GM19468 (cell line): ENCODE measurements around the gene PAN2.
"Not testable (repeated sequence)": the region's sequence is repeated elsewhere in the genome, so short reads cannot be mapped to it uniquely, and the experiment has no call there.

Source experiments
- ATAC-seq: cut with Tn5 transposase; IDR thresholded peaks from one replicate; pipeline ENCODE4 v1.9.1; 2021; ENCODE audit warnings: mild to moderate bottlenecking, moderate library complexity, moderate number of reproducible peaks; ENCODE audit not compliant: unreplicated experiment; ENCODE audit errors: extremely low read depth

PAN2 gene

DNA sequence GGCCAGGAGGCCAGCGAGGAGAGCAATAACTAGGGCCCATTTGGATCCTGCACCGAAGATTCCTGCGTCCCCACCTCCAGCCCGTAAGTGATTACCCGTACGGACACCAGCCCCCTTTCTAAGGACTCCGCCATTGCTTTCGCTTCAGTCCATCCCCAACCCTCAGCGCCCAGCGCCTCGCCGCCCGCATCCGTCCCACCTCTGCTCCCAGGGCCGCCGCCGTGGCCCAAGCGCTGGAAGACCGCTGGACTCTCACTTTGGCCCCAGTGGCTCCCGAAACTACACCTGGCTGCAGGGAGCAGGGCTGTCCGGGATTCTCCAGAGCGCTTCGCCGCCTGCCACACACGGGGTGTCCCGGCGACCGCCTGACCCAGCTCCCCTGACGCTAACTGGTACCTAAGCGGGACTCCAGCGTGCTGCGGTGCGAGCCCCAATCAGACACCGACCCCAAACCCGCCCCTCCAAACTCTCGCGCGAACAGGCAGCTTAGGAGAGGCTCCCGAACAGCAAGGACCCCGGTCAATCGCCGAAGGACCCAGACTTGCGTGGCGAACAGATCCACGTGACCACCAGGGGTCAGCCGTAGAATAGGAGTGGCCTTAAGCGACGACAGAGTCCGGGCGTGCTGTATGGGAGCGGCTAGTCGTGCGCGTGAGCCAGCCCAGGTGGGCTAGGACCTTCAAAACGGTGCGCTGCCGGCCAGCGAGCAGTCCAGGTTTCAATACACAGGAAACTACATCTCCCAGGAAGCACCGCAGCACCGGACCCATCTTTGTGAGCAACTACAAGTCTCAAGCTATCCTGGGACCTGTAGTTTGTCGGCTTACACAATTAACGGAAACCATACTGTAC lies 18.0 kb downstream of the PAN2 start, which contains the start of gene CNPY2:
CNPY2 (minus strand) TSS at position 367 of the 852 bp plus-strand sequence. CDS start 771 bp downstream, outside the sequence.
- ATAC-seq: peak; percentile 83

DNA sequence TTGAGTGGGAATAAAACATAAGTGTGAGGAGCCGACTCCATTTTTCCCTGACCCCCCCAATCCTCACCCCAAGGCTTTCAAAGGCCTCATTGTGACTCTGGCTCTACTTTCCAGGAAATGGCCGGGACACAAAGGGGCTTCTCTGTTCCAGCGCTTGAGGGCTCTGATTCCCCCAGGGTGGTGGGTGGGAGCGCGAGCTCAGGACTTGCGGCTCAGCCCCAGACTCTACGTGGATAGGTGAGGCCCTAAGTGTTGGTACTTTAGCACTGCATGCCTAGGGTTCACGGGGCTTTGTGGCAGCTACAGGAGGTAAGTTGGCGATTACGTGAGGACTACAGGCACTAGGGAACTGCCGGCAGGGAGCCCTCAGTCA lies 18.6 kb downstream of the PAN2 start:
- no peak for ATAC-seq

- no peak for ATAC-seq
Observed at GRCh38 chr12:56311003-56311402, 22.8 kb downstream of the PAN2 start.

DNA sequence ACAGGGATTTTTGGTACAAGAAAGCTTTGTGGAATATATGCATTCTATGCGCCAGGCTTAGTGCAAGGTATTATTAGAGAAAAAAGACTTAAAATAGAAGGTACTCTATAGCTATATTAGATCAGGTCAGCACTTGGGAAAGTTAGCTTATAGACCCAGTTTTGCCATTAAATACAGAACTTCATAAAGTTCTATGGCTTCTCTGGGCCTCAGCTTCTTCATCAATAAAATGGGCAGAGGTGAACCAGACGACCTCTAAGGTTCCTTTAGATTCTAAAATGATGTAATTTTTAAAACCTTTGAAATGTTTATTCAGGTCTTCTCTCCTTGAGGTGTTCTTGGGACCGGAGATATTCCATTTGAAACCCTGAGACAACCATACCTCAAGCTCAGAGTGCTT lies 25.1 kb downstream of the PAN2 start:
- ATAC-seq: no peak

DNA sequence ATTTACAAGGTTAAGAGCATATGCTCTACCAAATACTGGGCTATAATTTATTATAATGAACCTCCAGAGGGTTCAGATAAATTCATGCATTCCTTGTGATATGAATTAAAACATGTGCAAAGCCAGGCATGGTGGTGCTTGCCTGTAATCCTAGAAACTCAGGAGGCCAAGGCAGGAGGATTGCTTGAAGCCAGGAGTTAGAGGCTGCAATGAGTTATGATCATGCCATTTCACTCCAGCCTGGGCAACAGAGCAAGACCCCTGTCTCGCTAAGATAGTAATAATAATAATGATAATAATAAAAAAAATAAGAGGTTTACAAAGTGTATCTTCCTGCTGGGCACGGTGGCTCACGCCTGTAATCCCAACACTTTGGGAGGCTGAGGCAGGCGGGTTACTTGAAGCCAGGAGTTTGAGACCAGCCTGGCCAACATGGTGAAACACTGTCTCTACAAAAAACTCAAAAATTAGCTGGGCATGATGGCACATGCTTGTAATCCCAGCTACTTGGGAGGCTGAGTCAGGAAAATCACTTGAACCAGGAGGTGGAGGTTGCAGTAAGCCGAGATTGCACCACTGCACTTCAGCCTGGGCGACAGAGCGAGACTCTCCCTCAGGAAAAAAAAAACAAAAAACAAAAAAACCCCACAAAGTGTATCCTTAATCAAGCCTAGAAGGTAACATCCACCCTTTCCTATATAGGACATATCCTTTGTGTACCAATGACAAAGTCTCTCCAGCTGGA lies 26.4 kb downstream of the PAN2 start:
- ATAC-seq: no peak

DNA sequence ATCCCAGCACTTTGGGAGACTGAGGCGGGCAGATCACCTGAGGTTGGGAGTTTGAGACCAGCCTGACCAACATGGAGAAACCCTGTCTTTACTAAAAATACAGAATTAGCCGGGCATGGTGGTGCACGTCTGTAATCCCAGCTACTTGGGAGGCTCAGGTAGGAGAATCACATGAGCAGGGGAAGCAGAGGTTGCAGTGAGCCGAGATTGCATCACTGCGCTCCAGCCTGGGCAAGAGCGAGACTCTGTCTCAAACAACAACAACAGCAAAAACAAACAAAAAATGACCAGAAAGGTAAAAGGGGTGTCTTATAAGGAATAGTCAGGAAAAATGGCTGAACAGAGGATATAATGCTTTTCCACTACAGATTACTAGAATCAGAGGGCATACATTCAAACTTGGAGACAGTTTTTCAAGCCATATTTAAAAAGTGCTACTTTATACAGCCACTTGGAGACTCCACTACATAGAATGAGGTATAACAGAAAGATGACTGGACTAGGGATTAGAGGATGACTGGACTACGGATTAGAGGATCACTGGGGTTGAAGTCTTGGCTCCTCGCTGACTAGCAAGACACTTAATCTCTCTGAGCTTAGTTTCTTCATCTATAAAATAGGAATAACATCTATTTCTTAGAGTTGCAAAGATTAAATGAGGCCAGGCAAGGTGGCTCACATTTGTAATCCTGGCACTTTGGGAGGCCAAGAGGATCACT lies 28.8 kb downstream of the PAN2 start:
- no peak for ATAC-seq

DNA sequence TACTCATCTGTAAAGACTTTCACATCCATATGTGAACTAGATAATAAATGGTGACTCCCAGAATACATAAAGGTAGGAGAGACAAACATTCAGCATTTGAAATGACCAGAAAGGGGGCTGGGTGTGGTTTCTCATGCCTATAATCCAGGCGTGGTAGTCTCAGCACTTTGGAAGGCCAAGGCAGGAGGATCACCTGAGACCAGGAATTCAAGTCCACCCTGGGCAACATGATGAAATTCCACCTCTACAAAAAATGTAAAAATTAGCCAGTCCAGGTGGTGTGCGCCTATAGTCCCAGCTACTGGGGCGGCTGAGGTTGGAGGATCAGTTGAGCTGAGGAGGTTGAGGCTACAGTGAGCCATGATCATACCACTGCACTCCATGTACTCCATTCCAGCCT lies 29.5 kb downstream of the PAN2 start:
- ATAC-seq: no peak

DNA sequence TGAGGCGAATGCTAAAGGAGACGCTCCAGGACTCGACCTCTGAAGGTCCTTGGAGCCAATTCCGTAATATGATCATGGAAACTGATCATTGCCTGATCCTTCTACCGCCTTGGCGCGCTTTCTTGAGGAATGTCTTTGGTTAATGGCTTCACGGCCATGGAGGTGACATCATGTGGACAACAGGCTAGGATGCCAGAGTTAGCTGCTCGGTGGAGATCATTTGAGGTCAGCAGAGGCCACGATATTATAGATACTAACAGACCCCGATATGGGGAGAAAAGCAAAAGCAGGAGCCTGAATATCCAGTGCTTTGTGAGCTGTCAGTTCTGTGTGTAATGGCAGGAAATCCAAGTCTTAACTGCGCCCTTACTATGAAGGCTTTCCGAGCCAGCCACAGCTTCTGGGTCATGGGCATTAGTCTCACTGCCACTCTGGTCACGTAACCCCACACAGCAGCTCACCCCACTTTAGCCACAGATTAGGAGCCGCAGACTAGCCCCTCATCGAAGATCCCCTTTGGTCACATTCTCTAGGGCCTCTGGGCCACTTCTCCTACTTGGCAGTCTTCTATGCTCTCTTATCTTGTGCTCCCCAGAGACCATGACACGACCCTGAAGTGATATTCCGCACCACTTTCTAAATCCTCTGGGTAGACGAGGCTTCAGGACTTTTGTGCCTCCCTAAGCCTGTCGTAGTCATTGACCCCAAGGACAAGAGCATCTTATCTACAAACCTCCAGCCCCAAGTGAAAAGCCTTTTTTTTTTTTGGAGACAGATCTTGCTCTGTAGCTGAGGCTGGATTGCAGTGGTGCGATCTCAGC lies 32.9 kb downstream of the PAN2 start:
- no peak for ATAC-seq

- ATAC-seq: peak; percentile 72
Observed at GRCh38 chr12:56299853-56300643, 33.8 kb downstream of the PAN2 start, which contains the start of gene CS. Gene CS, minus strand, starts transcription at chr12:56300330. Its CDS starts 129 bp downstream, at chr12:56300201.

DNA sequence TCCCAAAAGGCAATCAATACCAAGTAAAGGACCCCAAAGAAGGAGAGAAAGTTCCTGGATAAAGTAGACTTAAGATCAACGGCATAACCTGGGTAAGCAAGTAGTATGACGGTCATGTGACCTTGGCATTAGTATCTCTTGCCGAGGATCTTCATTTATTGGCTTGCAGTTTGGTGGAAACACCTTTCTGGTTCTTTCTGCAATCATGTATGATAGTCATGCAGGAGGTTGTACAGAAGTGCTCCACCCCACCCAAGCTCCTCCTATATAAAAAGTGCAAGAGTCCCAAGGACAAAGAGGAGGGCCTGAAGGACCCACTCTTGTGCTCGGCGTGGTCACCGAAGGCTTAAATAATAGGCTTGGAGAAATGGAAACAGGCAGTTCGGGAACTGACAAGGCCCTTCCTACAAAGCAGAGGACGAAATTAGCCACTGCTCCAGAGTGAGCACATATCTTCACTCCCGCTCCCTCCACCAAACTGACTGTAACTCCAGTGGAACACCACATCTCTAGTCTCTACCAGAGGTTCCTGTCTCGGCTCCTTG lies 34.4 kb downstream of the PAN2 start:
- no peak for ATAC-seq

DNA sequence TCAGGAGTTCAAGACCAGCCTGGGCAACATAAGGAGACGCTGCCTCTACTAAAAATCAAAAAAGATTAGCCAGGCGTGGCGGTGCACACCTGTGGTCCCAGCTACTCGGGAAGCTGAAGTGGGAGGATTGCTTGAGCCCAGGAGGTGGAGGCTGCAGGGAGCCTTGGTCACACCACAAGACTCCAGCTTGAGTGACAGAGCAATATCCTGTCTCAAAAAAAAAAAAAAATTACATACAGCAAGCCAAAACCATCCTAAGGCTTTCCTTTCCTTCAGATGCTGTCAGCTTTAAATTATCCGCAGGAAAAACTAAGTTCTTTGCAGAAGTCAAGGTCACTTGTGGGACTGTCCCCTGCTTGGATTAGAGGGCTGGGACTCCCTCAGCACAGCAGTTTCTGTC lies 35.0 kb downstream of the PAN2 start:
- no peak for ATAC-seq

- ATAC-seq: no peak
Observed at GRCh38 chr12:56297400-56297799, 36.4 kb downstream of the PAN2 start.

DNA sequence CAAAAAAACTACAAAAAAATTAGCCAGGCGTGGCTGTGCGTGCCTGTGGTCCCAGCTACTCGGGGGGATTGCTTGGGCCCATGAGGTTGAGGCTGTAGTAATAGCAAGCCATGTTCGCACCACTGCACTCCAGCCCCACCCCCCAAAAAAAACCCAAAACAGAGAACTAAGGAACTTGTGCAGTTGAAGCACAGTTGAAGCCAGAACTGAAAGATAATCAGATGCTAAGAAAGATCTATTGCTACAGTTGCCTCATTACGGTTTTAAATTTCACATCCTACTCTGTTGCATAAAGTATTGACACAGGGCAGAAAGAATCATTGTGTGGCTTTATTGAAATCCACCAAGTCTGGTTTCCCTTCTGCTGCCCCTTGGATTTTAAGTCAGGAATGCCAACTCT lies 37.5 kb downstream of the PAN2 start:
- ATAC-seq: no peak

- ATAC-seq: no peak
Observed at GRCh38 chr12:56293795-56294194, 40.0 kb downstream of the PAN2 start.

- ATAC-seq: no peak
Observed at GRCh38 chr12:56288705-56289387, 45.0 kb downstream of the PAN2 start.

DNA sequence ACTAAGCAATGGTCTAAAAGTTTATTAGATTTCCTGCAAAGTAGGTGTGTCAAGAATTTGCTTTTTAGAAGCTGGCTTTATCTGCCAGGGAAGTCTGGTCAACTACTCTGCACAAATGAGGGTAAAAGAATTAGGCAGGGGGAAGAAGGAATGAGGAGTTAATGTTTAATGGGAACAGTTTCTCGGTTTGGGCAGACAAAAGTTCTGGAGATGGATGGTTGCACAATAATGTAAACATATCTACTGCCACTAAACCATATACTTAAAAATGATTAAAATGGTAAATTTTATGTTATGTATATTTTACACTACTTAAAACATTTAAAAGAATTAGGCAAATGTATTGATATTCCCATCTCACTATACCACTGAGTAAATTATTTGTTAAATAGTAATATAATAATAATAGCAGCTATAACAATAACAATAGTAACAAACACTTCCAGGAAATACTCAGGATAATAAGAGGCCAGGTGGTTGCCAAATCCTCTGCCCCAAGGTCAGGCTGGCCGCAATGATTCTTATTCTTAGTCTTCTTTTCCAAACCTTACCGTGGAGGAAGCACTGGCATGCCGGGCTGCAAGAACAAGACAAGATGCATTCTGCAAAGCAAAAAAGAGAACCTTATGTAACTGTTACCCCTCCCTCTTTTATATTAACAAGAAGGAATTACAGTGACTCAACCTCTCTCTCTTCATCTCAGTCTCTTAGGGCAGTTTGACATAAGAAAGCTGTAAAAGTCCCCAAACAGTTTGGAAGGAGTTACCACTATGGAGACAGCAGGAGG lies 47.6 kb downstream of the PAN2 start:
- no peak for ATAC-seq

- not testable (repeated sequence) for ATAC-seq
Observed at GRCh38 chr12:56284263-56284662, 49.5 kb downstream of the PAN2 start.
